ENCODE data around the gene ZNF710. TPM values are rescaled to one million over a fixed set of nuclear protein-coding genes. Genes with fewer than 3 reads are reported as not detected.

ZNF710 gene
- total and polyA plus RNA-seq, 2 of the 8 experiments (the other 6 are each of a cell fraction or from before 2014, with no cell fraction given): 10.5 to 24.0 TPM

GRCh38 chr15:90099072-90099867, 98.1 kb downstream of the ZNF710 start:
- Histone ChIP-seq H3K4me3 (ENCODE audit: extremely low read depth in 1 of 4, insufficient read depth in 2 of 4, low read depth in 3 of 4, low read length in 4 of 4) (no peak overlapping the region), H3K9me3 (ENCODE audit: insufficient read depth in 2 of 2, low read depth in 1 of 2, low read length in 1 of 2) (no peaks in the 10 kb centered on the region), H2AFZ (ENCODE audit: low read length) (no peak overlapping the region), H2BK12ac (ENCODE audit: low read depth, low read length) (0 out of 2 replicates have a peak overlapping the region, but pooled peaks have one; percentile 17), H3K27me3 (replicated peaks in 1 of 4; ENCODE audit: control insufficient read depth in 3 of 4, extremely low read depth in 1 of 4, insufficient read depth in 3 of 4, low read length in 3 of 4) (peaks cover 0 to 12% (median 10%) of the 10 kb centered on the region in 4 experiments; a peak in 6 of 7 replicates), H3K4me1 (replicated peaks in 1 of 4; ENCODE audit: control insufficient read depth in 3 of 4, insufficient read depth in 4 of 4, low read length in 3 of 4) (peaks cover 0 to 15% (median 7%) of the 10 kb centered on the region in 4 experiments; a peak in 6 of 7 replicates), H4K5ac (ENCODE audit: insufficient read length, low read depth, low read length) (no peak overlapping the region), H2AK5ac (ENCODE audit: low read depth, low read length) (no peak overlapping the region), H2BK15ac (ENCODE audit: low read length) (no peak overlapping the region), H3K4me2 (ENCODE audit: insufficient read depth in 1 of 2, low read depth in 2 of 2, low read length in 2 of 2) (no peak overlapping the region), H3K27ac (ENCODE audit: low read depth, low read length) (no peak overlapping the region), H3K79me2 (ENCODE audit: control insufficient read depth in 1 of 2, insufficient read depth in 2 of 2, low read length in 2 of 2) (no peaks in the 10 kb centered on the region; a peak in 1 of 4 replicates), H3K23me2 (ENCODE audit: low read depth, low read length) (peaks cover 9% of the 10 kb centered on the region), H3K9ac (replicated peaks in 1 of 4; ENCODE audit: extremely low read depth in 1 of 4, low read depth in 3 of 4, low read length in 3 of 4) (no peak overlapping the region), H3K14ac (ENCODE audit: insufficient read length) (no peak overlapping the region), H4K91ac (replicated peaks; ENCODE audit: insufficient read length, low read length) (no peak overlapping the region), H3K23ac (ENCODE audit: insufficient read length) (no peak overlapping the region), H3K36me3 (ENCODE audit: control insufficient read depth in 2 of 4, insufficient read depth in 4 of 4, low read length in 3 of 4) (no peaks in the 10 kb centered on the region), H4K20me1 (replicated peaks in 1 of 2; ENCODE audit: control insufficient read depth in 1 of 2, insufficient read depth in 2 of 2, low read length in 2 of 2) (peaks cover 5 to 21% of the 10 kb centered on the region in 2 experiments), H2BK20ac (ENCODE audit: low read length) (no peak overlapping the region), H2BK120ac (replicated peaks; ENCODE audit: low read depth, low read length) (no peak overlapping the region), H4K8ac (ENCODE audit: extremely low read depth, insufficient read depth, low read length) (no peak overlapping the region), H3K56ac (replicated peaks; ENCODE audit: insufficient read length, low read depth, low read length) (no peak overlapping the region), H3K4ac (replicated peaks; ENCODE audit: insufficient read length, low read depth, low read length) (no peak overlapping the region), H3K18ac (ENCODE audit: extremely low read depth, low read length) (no peak overlapping the region), H3K79me1 (ENCODE audit: low read depth, low read length) (peaks cover 2% of the 10 kb centered on the region; the same call in 1 of the 2 replicates), H2BK5ac (ENCODE audit: low read depth, low read length) (no peak overlapping the region)
- ChIA-PET CTCF (ENCODE audit: partially characterized antibody) (interaction anchor here (0.5 to 7.2 kb wide), 11 partner anchors 12 to 711 kb away, joined by 3 to 56 read pairs (median 3); no protein-coding TSS in a partner anchor), POLR2A (ENCODE audit: partially characterized antibody) (interaction anchor here (1.0 to 1.4 kb wide), 3 partner anchors 100 to 744 kb away, joined by 3 read pairs; no protein-coding TSS in a partner anchor)
- no peak for FAIRE-seq
- 82% methylated on average over 10 of the region's 10 CpGs; no CpG with 5 or more reads in 1 of the 2 experiments for WGBS, 2 experiments (ENCODE audit: extremely low coverage in 1 of 2, insufficient coverage in 1 of 2, insufficient read length in 1 of 2, insufficient replicate concordance in 2 of 2, low coverage in 1 of 2, low lambda C conversion rate in 2 of 2, missing lambda C conversion rate in 1 of 2)
- no peak for DNase-seq (ENCODE audit: low read depth in 1 of 2, low spot score in 2 of 2)
- TF ChIP-seq NANOG (IDR thresholded peaks at IDR 0.05; ENCODE audit: insufficient read depth, low read depth, low read length, poor library complexity, severe bottlenecking) (no peak), MAFK (IDR thresholded peaks at IDR 0.05; ENCODE audit: low read depth, low read length) (no peak), TAF7 (optimal IDR thresholded peaks at IDR 0.05; ENCODE audit: borderline replicate concordance, low read depth, low read length) (no peak), FOSL1 (IDR thresholded peaks at IDR 0.05; ENCODE audit: insufficient read depth, low read depth, low read length) (no peak), CEBPB (IDR thresholded peaks at IDR 0.05; ENCODE audit: low read depth, low read length) (no peak), SP2 (IDR thresholded peaks at IDR 0.05; ENCODE audit: low read length) (no peak), SRF (IDR thresholded peaks at IDR 0.05; ENCODE audit: low read depth, low read length) (no peak), BCL11A (IDR thresholded peaks at IDR 0.05; ENCODE audit: low read depth in 2 of 2, low read length in 2 of 2) (no peak), BRCA1 (IDR thresholded peaks at IDR 0.05; ENCODE audit: low read depth, low read length) (no peak), SP1 (IDR thresholded peaks at IDR 0.05; ENCODE audit: low read depth, low read length) (no peak), POLR2A (IDR thresholded peaks at IDR 0.05; ENCODE audit: control extremely low read depth in 1 of 2, low read depth in 2 of 2, low read length in 2 of 2) (no peak)

Data from H1 (cell line).